NCI-H146 (cell line): Measurements from ENCODE around the gene NUDT14.

ENCODE experiments used
- DNase-seq: peaks from one replicate; lab custom pipeline; 2025; lab: John Stamatoyannopoulos, UW

Gene NUDT14

DNA sequence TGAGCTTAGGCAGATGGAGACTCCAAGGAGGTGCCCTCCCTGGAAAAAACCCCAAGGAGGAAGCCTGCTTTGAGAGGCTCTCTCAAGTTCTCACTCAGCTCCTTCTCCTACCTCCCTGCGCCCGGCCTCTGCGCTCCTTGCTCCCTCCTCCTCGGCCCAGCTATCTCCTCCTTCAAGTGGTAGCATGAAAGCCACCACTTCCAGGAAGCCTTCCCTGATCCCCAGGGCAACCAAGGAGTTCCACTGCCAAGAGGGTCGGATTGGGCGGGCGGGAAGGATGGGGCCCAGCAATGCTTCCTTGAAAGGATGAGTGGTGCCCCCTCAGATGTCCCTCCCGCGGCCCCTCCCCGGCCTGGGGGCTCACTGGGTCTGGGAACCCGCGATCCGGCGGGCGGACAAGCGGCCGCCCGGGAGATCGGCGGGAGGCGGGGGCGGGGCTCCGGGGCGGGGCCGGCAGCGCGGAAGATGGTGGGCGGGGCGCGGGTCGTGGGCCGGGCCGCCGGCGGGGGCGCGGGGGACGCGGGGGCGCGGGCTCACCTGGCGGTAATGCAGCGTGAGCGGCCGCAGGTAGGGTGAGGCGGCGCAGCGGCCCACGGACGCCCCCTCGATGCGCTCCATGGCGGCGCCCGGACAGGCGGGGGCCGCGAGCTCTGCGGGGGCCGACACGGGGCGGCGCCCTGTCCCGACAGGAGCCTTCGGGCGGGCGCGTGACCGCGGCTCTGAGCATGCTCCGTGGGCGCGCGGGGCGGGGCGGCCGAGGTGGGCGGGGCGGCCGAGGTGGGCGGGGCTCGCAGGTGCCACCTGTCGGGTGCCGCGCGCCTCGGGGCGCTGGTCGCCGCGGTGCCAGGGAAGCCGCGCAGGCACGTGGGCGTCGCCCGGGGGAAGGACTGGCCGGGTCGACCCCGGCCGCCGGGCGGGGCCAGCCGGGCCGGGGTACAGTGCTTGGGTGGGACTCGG, at the start of gene NUDT14:
TSS of gene NUDT14 (minus strand) at position 721 of the 957 bp plus-strand sequence. CDS start at position 618, 103 bp downstream.
- DNase-seq = peak; percentile 88

DNA sequence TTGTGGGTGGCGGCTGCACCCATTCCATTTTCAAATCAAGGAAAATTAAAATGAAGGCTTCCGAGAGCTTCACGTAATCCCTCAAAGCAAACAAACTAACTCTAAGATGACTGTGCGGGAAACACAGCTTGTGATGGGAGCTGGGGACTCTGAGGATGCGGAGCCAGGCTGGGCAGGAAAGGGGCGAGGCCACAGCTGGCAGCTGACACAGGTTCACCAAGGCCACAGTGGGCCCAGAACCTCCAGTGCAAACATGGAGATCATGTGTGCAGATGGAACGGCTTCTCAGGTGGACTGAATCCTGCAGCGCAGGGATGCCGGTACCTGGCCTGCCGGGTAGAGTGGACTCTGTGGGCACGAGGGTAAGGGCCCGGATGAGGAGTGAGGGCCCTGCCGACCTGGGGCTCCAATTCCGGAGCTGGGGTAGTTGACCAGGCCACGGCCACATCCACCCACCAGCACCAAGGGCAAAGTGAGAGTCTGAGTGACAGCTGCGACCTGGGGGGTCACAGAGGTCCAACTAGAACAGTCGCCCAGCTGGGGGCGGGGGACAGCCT, 48.1 kb upstream of the NUDT14 start:
- no peak for DNase-seq

DNA sequence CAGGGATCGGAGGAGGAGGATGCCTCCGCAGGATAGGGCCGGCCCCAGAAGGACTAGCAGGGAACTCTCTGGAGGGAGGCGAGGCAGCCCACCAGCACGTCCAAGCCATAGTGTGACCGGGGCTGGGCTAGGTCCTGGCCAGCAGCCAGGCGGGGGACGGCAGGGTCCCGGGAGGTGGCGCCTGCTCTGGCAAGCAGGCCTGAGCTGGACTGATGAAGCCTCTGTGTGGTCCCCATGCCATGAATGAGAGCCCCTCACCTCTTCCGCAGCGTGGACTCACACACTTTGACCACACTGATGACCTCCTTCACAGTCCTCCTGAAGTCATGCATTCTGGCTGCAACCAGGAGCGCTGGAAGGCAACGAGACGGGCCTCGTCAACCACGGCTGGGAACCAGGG, 47.5 kb upstream of the NUDT14 start:
- DNase-seq = no peak

DNA sequence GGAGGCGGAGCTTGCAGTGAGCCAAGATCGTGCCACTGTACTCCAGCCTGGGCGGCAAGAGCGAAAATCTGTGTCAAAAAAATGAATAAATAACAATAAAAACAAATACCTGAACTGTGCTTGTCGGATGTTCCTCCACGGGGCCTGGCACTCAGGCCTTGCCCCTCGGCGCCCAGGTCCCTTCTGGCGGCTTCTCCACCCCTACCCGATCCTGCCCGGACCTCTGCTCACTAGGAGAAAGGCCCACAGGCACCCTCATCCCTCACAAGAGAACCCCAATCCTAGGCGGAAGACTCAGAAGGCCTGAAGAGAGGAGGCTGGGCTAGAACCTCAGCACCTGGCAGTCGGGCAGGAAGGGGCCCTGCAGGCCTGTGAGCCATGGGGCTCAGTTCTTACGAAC, 46.2 kb upstream of the NUDT14 start:
- DNase-seq = no peak

DNA sequence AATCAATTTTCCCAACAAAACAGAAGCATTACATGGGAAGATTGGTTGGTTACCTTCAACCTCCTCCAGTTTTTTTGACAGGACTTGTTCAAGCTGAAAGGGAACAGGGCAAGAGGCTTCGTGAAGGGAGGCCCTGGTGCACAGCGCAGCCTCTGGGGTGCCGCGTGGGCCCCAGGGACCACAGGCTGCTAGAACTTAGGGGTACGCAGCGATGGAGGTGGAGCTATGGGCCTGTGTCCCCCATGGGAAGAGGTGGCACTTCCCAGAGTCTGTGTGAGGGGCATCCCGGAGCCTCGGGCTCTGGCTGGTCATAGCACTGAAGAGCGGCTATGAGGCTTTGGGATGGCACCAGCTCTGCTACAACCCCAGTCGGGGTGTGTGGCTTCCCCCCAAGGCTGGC, 45.1 kb upstream of the NUDT14 start:
- no peak for DNase-seq

DNA sequence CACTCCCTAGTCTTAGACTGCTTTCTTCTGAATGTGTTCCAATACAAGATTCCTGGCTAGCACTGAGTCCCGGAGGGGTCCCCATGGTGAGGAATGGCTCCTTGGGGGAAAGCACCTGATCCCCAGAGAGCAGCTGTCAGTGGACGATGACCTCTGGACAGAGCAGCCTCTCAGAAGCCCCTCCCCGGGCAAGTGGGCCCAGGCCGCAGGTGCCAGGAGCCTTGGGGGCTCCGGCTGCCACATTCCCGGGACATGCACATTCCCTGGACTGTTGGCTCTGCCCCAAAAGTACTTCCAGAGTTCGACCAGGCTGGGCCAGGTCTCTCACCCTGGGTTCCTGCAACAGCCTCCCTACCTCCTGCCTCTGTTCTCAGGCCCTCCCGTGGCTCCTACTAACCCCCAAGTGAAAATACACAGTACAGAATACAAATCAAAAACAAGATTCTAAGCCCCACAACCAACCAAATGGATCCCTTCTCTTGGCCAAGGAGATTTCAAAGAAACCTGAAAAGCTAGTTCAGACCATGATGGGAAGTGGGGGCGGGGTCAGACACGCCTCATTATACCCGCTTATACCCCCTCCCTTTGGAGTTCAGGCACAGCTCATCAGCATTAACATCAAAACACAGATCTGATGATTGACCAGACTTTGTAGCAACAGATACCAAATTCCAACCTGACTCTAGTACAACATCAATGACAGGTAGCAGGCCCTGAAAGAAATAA, 43.9 kb upstream of the NUDT14 start:
- DNase-seq = no peak

DNA sequence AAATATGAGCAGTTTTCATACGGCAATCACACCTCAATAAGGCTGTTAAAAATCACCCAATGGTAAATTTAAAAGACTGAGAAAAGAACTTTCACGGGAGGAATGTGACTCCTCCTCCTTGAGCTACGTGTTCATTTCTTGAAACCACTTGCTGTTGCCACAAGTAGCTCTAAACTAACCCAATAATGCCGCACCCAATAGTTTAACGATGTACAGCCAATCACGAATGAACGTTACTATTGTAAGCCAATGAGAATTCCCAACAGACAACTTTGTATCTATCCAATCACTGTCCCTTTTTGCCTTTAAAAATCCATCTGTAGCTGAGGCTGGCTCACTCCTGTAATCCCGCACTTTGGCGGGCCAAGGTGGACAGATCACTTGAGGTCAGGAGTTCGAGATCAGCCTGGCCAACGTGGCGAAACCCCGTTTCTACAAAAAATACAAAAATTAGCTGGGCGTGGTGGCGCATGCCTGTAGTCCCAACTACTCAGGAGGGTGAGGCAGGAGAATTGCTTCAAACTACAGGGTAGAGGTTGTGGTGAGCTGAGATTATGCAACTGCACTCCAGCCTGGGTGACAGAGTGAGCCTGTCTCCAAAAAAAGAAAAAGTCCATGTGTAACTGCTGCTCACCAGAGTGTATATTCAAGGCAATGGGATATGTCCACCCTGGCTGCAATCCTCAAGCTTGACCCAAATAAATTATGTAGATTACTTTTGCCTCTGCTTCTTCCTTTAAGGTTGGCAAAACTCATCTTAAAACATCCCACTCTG, 42.8 kb upstream of the NUDT14 start:
- DNase-seq = no peak

DNA sequence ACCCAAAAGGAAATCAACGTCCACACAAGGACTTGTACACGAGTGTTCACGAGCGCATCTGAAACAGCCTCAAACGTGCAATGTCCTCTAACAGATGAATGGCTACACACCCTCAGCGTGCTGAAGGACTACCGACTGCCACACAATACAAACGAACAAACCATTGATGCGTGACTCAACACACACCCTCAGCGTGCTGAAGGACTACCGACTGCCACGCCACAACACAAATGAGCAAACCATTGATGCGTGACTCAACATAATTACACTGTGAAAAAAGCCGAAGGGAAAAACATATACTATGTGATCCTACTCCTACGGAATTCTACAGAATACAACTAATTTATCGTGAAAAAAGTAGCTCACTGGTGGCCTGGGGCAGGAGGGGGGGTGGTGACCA, 42.1 kb upstream of the NUDT14 start:
- no peak for DNase-seq

DNA sequence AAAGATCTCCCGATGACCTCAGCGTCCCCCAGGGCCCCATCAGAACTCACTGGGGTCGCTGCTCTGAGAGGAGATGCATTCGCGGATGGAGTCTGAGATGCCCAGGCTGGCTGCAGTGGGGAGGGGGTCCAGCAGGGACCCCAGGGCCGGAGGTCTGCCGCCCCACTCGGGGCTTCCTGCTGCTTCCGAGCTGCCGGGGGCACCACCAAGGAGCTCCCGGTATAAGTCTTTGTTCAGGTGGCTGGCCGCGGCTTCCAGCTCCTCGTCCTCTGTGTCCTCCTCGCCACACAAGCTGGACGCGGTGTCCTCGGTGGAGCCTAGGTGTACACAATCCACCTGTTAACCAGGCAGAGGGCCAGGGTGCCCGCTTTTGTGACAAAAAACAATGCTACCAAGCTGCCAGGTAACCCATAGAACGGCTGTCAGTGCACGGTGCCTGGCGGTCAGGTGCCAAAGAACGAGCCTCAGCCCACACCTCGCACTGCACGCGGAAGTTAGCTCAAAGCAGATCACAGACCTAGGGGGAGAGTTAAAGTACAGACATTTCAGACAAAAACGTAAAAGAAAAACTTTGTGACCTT, 40.6 kb upstream of the NUDT14 start:
- no peak for DNase-seq

DNA sequence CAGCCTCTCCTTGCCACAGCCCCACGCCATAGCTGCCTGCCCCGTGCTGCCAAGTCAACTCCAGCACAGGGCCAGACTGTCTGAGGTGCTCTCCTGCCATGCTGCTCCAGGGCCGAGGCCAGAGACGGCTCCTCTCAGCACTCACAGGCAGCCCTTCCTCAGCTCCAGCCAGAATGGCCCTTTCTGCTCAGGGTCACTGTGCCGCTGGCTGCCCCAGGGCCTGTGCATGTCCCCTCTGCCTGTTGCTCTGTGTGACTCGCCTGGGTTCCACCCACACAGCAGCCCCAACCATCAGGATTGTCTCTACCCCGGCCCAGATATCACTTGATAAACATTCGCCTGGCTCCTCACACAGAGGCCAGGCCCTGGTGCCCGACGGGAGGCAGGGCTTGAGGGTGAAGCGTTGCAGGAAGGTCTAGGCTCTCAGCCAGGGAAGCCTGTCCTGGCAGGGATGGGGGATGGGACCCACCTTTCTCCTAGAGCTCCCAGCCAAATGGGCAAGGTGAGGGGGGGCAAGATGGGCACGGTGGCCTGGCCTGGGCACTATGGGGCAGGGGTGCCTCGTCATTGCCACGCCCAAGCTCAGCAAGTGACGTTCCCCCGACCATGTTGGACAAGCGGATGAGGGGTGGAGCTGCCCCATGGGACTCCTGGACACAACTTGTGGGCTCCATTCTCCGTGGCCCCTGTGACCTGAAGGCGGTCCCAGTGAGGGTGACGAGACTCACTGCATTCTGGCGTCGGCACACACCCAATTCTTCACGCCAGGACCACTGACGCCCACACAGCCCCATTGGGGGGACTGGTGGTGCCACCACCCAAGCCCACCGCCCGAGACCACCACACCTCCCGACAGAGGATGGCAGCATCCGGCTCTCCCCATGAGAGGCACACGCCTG, 39.8 kb upstream of the NUDT14 start:
- no peak for DNase-seq

DNA sequence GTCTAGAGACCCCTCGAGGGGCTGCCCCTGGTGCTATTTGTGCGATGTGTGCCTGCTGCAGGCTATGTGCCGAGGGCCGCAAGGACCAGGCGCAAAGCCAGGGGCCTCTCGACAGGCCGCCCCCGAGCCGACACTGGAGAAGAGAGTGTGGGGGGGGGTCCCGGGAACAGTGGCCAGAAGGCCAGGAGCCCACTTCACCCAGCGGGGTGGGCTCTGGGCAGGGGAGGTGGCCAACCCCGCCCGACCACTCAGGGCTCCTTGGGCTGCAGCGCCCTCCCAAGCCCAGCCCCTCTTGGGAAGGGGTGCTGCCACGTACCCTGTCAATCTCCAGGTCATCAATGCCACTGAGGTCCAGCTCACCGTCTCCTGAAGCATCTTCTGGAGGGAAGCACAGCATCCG, 38.6 kb upstream of the NUDT14 start:
- DNase-seq = no peak

DNA sequence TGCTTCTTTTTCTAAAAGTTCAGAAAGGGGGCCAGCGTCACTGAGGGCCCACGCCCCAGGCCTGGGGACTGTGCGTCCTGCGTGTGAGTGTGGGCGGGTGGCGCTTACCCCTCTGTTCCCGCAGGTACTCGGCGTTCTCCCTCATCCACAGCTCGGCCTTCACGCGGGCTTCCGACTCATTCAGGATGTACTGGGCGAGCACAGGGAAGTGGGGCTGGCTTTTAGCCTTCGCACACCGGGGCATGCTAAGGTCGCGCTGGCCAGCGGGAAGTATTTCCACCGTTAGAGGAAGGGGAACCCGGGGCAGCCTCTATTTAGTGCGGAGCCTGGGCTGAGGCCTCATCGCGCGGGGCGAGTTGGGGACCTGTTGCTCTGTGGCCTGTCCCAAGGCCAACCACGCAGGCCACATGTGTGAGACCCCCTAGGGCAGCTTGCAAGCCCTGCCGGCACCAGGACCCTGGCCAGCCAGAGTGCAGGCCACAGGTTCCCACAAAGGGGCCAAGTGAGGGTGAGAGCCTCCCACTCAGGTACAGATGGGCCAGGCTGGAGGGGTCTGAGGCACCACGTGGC, 38.0 kb upstream of the NUDT14 start:
- no peak for DNase-seq

DNA sequence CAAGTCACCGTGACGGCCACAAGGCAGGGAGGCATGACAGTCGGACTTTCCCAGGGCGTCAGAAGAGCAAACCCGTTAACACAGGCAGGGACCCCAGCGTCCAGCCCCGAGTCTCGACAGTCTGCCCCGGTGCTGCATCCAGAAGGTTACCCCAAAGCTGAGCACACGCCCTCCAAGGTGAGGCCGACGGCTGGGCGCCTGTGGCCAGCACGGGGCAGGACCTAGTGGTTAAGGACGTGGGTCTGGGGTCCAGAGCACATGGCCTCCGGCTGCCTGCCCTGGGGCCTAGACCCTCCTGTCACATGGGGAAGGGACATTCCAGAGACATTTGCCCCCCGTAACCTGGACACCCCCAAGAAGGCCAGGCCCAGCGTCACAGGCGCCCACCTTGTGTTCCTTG, 37.5 kb upstream of the NUDT14 start:
- no peak for DNase-seq

DNA sequence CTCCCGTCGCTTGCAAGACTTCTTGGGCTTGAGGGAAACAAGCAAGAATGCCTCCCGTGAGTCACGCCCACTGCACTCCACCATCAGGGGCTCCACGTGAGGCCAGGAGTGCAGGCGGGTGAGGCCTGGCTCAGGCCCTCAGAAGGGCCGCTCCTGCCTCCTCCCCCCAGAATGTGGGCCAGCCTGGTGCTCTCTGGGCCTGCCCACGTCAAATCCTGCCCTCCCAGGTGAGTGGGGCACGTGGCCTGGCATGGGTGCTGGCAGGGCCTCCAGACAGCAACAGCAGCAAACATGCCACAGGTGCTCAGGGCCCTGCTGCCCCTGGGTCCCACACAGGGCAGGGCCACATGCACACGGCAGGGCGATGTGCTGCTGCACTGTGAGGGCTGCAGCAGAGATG, 36.7 kb upstream of the NUDT14 start:
- no peak for DNase-seq

DNA sequence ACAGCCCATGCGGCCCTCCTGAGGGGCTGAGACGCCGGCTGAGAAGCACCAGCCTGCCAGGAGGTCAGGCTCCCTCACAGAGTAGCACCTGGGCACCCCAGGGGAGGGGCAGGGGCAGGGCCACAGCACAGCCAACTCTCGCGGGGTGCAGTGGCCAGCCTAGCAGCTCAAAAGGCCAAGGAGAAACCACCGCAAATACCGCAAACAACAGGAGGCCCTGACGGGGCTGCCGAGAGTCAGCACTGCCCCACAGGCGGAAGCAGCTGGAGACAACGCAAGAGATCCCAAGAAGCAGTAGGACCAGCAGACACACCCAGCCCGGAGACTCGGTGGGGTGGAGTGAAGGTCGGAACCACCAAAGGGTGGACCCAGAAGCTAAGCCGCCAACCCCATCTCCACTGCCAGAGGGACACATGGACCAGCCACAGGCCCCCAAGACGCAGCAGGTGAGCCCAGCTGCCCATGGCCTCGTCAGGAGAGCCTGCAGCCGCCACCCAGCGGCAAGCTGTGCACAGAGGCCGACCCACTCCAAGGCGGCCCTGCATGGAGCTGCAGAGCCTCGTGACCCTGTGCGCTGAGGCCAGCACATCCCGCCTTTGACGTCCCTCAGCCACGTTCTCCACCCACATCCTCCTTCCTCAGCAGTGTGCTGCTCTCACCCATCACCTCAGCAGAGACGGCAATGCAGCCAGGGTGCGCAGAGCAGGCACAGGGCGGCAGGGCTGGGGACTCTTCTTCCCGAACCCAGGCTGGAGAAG, 35.6 kb upstream of the NUDT14 start:
- DNase-seq = no peak

DNA sequence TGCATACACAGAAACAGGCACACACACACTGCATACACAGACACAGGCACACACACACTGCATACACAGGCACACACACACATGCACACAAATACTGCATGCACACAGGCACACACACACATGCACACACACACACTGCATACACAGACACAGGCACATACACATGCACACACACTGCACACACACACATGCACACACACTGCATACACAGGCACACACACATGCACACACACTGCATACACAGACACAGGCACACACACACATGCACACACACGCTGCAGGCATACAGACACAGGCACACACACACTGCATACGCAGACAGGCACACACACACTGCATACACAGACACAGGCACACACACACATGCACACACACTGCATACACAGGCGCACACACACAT, 34.5 kb upstream of the NUDT14 start:
- no peak for DNase-seq

DNA sequence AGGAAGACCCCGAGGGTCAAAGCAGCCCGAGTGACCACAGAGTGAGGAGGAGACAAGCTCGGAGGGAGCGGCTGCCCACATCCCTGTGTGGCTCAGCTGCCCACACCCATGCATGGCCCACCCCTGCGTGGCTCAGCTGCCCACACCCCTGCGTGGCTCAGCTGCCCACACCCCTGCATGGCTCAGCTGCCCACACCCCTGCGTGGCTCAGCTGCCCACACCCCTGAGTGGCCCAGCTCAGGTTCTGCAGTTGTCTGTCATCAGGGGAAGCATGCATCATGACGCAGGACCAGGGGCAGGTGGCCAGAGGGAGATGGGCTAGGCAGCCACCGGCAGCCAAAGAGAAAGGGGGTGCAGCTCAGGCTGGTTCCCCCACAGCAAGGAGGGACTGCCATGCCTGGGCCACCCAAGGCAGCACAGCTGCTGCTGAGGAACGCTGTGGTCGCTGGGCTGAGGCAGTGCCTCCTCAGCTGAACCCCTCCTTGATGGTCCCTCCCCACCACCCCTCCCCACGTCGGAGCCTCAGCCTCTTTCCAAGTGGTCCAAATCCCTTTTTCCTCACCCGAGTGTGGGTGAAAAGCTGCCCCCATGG, 33.3 kb upstream of the NUDT14 start:
- DNase-seq = no peak

DNA sequence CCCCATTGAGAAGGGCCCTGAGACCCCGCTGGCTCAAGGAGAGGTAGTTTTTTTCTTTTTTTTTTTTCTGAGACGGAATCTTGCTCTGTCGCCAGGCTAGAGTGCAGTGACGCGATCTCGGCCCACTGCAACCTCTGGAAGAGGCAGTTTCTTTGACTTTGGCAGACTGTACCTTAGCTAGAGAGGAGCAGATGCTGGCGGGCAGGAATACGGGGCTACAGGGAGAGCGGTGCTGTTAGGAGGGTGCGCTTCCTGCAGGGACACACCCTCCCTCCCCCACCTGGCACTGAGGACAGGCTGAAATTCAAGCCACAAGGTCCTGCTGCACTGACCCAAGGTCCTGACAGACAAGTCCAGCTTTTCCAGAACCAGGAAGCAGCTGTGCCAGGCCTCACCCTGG, 32.2 kb upstream of the NUDT14 start:
- DNase-seq = no peak
